ENCODE data around the gene SIGLEC9.
A peak's percentile ranks its signal among the peaks of the same experiment; 100 is the strongest.

SIGLEC9 gene

GRCh38 chr19:51146751-51147150 is 22.0 kb downstream of the SIGLEC9 start:
- no peak for DNase-seq

GRCh38 chr19:51147663-51148062 is 23.0 kb downstream of the SIGLEC9 start:
- no peak for DNase-seq

GRCh38 chr19:51148580-51148979 is 23.9 kb downstream of the SIGLEC9 start:
- no peak for DNase-seq

- no peak for DNase-seq
These were observed 25.9 kb downstream of the SIGLEC9 start for GRCh38 chr19:51150627-51151026.

- DNase-seq, result no peak
These were observed 32.0 kb downstream of the SIGLEC9 start for GRCh38 chr19:51156710-51157109.

GRCh38 chr19:51157265-51157664 is 32.6 kb downstream of the SIGLEC9 start:
- DNase-seq, result no peak

GRCh38 chr19:51158474-51159129 is 33.9 kb downstream of the SIGLEC9 start:
- peak; percentile 5 for DNase-seq

- DNase-seq, result no peak
These were observed 35.0 kb downstream of the SIGLEC9 start for GRCh38 chr19:51159656-51160055.

- no peak for DNase-seq
These were observed 36.6 kb downstream of the SIGLEC9 start for GRCh38 chr19:51161266-51161665.

GRCh38 chr19:51161867-51162496 is 37.3 kb downstream of the SIGLEC9 start:
- no peak for DNase-seq

GRCh38 chr19:51163257-51163656 is 38.6 kb downstream of the SIGLEC9 start:
- no peak for DNase-seq

- no peak for DNase-seq
These were observed 39.5 kb downstream of the SIGLEC9 start for GRCh38 chr19:51164215-51164614.

- DNase-seq, result peak; percentile 1
These were observed 42.3 kb downstream of the SIGLEC9 start for GRCh38 chr19:51166846-51167490.

GRCh38 chr19:51168564-51169282 is 44.0 kb downstream of the SIGLEC9 start:
- no peak for DNase-seq

GRCh38 chr19:51169283-51169918 is 44.7 kb downstream of the SIGLEC9 start:
- DNase-seq, result peak; percentile 68

GRCh38 chr19:51172223-51172622 is 47.5 kb downstream of the SIGLEC9 start:
- DNase-seq, result no peak

GRCh38 chr19:51173681-51174080 is 49.0 kb downstream of the SIGLEC9 start:
- no peak for DNase-seq

- no peak for DNase-seq
These were observed 54.5 kb downstream of the SIGLEC9 start for GRCh38 chr19:51179256-51179655.
